PC-9 (cell line): ENCODE data around the gene RHCG. TPM values are rescaled to one million over a fixed set of nuclear protein-coding genes. Genes with fewer than 3 reads are reported as not detected.

ENCODE experiments used
- BruUV-seq: library from RNA; stranded (reverse); fragments of 400-500 nt; replicated peaks from 2 replicates; lab custom pipeline; 2021; lab: Mats Ljungman, UMichigan
- CTCF ChIA-PET: fragments of 300-600 bp; sonication (Branson Sonifier 250); formaldehyde crosslinking; loops from one replicate; lab custom pipeline; 2022; ENCODE audit warnings: antibody characterized with exemption; lab: Charles Lee
- POLR2A ChIA-PET: fragments of 300-600 bp; sonication (Branson Sonifier 250); formaldehyde crosslinking; loops from one replicate; lab custom pipeline; 2022; ENCODE audit warnings: antibody characterized with exemption; ENCODE audit not compliant: unreplicated experiment; lab: Charles Lee
- DNase-seq, 2 experiments: peaks; one replicate each; pipeline versions ENCODE4 v3.0.0 to v3.0.0-alpha.2; 2015 to 2022; ENCODE audit warnings: mixed read lengths in 1 of 2
- H2AFZ ChIP-seq: fragments of 200-600 bp; sonication (generic); 2 replicates; pipeline ENCODE4 v1.8.1; 2017; ENCODE audit warnings: antibody characterized with exemption
- H3F3A ChIP-seq: fragments of 200-600 bp; sonication (generic); 2 replicates; pipeline ENCODE4 v1.8.1; 2017; ENCODE audit warnings: antibody characterized with exemption, mild to moderate bottlenecking, low read depth; ENCODE audit not compliant: insufficient read depth
- H3K27ac ChIP-seq: fragments of 200-600 bp; sonication (generic); 2 replicates; pipeline ENCODE4 v1.6.1; 2016; ENCODE audit warnings: mixed run types
- H3K27me3 ChIP-seq: fragments of 200-600 bp; sonication (generic); 2 replicates; pipeline ENCODE4 v1.6.1; 2016; ENCODE audit warnings: low read depth, mixed run types; ENCODE audit not compliant: insufficient read depth
- H3K36me3 ChIP-seq: fragments of 200-600 bp; sonication (generic); 2 replicates; pipeline ENCODE4 v1.6.1; 2016; ENCODE audit warnings: low read depth, mixed run types
- H3K4me1 ChIP-seq: fragments of 200-600 bp; sonication (generic); replicated peaks from 2 replicates; pipeline ENCODE4 v1.6.1; 2016; ENCODE audit warnings: mixed run types; ENCODE audit not compliant: insufficient read depth
- H3K4me2 ChIP-seq: fragments of 200-600 bp; sonication (generic); 2 replicates; pipeline ENCODE4 v1.6.1; 2017; ENCODE audit warnings: mixed run types
- H3K4me3 ChIP-seq: fragments of 200-600 bp; sonication (generic); 2 replicates; pipeline ENCODE4 v1.6.1; 2016; ENCODE audit warnings: mixed run types
- H3K79me2 ChIP-seq: fragments of 200-600 bp; sonication (generic); 2 replicates; pipeline ENCODE4 v1.6.1; 2017; ENCODE audit warnings: low read depth, mixed run types
- H3K9me2 ChIP-seq: fragments of 200-600 bp; sonication (generic); 2 replicates; pipeline ENCODE4 v1.8.1; 2017; ENCODE audit warnings: mild to moderate bottlenecking; ENCODE audit not compliant: insufficient read depth
- H3K9me3 ChIP-seq: fragments of 200-600 bp; sonication (generic); 2 replicates; pipeline ENCODE4 v1.8.1; 2016; ENCODE audit warnings: low read depth; ENCODE audit not compliant: insufficient read depth
- H4K20me1 ChIP-seq: fragments of 200-600 bp; sonication (generic); 2 replicates; pipeline ENCODE4 v1.8.1; 2017; ENCODE audit not compliant: insufficient read depth
- CTCF ChIP-seq: fragments of 200-600 bp; sonication (generic); conservative IDR thresholded peaks from 2 replicates; pipeline ENCODE4 v1.6.1; 2017; ENCODE audit warnings: mixed run types, antibody characterized with exemption, mild to moderate bottlenecking, moderate library complexity
- EZH2 ChIP-seq: fragments of 200-600 bp; sonication (generic); IDR thresholded peaks from 2 replicates; pipeline ENCODE4 v1.8.0; 2017; ENCODE audit warnings: antibody characterized with exemption, low read depth
- intact Hi-C: fragments of 100-400 bp; cut with micrococcal nuclease; formaldehyde crosslinking; loops from one replicate; pipeline ENCODE4 v1.10.0; 2022; ENCODE audit not compliant: unreplicated experiment
- total RNA-seq: library from RNA; stranded (reverse); gene quantifications from 2 replicates; pipeline ENCODE4 v1.2.3, GENCODE V29; 2021

RHCG gene
- total RNA-seq, 1 experiment from 2014 or later, result 0.26 TPM

GRCh38 chr15:89501646-89502045, 5.3 kb upstream of the RHCG start:
- Histone ChIP-seq H3K9me3 (no peaks in the 10 kb centered on the region), H3K4me2 (no peak overlapping the region), H4K20me1 (no peaks in the 10 kb centered on the region), H3K27ac (no peak overlapping the region), H3F3A (peaks cover 44% of the 10 kb centered on the region; the same call in 1 of the 2 replicates), H3K36me3 (no peaks in the 10 kb centered on the region), H3K4me1 (peaks cover 59% of the 10 kb centered on the region), H2AFZ (no peak overlapping the region), H3K79me2 (no peaks in the 10 kb centered on the region), H3K4me3 (no peak overlapping the region), H3K9me2 (no peaks in the 10 kb centered on the region), H3K27me3 (no peaks in the 10 kb centered on the region)
- POLR2A ChIA-PET, result no interaction called here
- CTCF ChIA-PET, result no interaction called here
- DNase-seq, result no peak
- intact Hi-C loops, result no loop called here
- TF ChIP-seq CTCF (no peak), EZH2 (no peak)
- BruUV-seq, result no TSS peak

GRCh38 chr15:89500397-89501270, 4.3 kb upstream of the RHCG start:
- Histone ChIP-seq H3K27me3 (no peaks in the 10 kb centered on the region), H3K4me3 (no peak overlapping the region), H3K36me3 (no peaks in the 10 kb centered on the region), H3K9me2 (no peaks in the 10 kb centered on the region), H3K9me3 (no peaks in the 10 kb centered on the region), H2AFZ (no peak overlapping the region), H3K27ac (no peak overlapping the region), H3K4me1 (peaks cover 64% of the 10 kb centered on the region), H4K20me1 (no peaks in the 10 kb centered on the region), H3K79me2 (no peaks in the 10 kb centered on the region), H3K4me2 (no peak overlapping the region), H3F3A (peaks cover 44% of the 10 kb centered on the region; the same call in 1 of the 2 replicates)
- POLR2A ChIA-PET, result no interaction called here
- CTCF ChIA-PET, result no interaction called here
- BruUV-seq, result no TSS peak
- no peak for DNase-seq
- TF ChIP-seq EZH2, result no peak
- peak; percentile 60 for TF ChIP-seq CTCF
- intact Hi-C loops, result no loop called here

- H3K9me2 ChIP-seq, result no peaks in the 10 kb centered on the region
- no peak overlapping the region for H2AFZ ChIP-seq
- H3K79me2 ChIP-seq, result no peaks in the 10 kb centered on the region
- DNase-seq, result no peak
- ChIA-PET CTCF (no interaction called here), POLR2A (no interaction called here)
- BruUV-seq, result no TSS peak
- H3K4me3 ChIP-seq, result no peak overlapping the region
- peak overlapping the region; percentile 69 for H3K27ac ChIP-seq
- no peaks in the 10 kb centered on the region for H3K36me3 ChIP-seq
- peaks cover 40% of the 10 kb centered on the region; the same call in 1 of the 2 replicates for H3F3A ChIP-seq
- no peaks in the 10 kb centered on the region for H3K27me3 ChIP-seq
- peaks cover 66% of the 10 kb centered on the region for H3K4me1 ChIP-seq
- H3K4me2 ChIP-seq, result peak overlapping the region; percentile 46
- H3K9me3 ChIP-seq, result no peaks in the 10 kb centered on the region
- intact Hi-C loops, result loop anchor here (5.0 kb wide), 1 partner anchor 393 kb away; the partner anchor contains the start of gene AP3S2
- TF ChIP-seq EZH2 (no peak), CTCF (no peak)
- H4K20me1 ChIP-seq, result no peaks in the 10 kb centered on the region
These were observed 2.8 kb upstream of the RHCG start for GRCh38 chr15:89499156-89499555.
